Metanephros (tissue), 1 donor: ENCODE results near the gene SLC17A3. TPM values are rescaled to one million over a fixed set of nuclear protein-coding genes. Genes with fewer than 3 reads are reported as not detected.

ENCODE experiments used
- total RNA-seq: library from RNA; depleted of rRNA; stranded (reverse); fragments of >200 nt; gene quantifications from one replicate; pipeline ENCODE4 v1.2.3, GENCODE V29; 2014

The SLC17A3 gene
- 0.12 TPM for total RNA-seq

DNA sequence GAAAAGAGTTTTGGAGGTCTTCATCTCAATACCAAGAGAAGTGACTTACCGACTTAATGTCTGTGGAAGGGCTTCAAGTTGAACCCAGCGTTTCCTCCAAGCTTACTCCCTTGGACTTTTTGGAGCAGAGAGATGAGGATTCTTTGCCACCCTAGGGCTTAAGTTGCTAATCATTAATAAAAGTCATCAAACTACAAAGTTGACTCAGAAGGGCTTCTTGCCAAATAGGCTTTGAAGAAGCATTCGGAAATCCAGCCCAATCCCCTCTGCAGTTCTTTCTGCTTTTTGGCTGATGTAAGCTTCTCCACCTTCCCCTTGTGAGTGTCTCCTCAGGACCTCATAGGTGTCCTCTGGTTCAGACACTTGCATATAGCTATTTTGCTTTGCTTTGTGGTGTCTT lies at the start of gene SLC17A3:
Gene SLC17A3, minus strand, starts transcription at position 126 of the 400 bp plus-strand sequence. CDS start 5,856 bp downstream, outside the sequence.

GRCh38 chr6:25831532-25832306 lies 42.3 kb downstream of the SLC17A3 start, which contains the start of gene SLC17A1:
Gene SLC17A1, minus strand, starts transcription at chr6:25832052. Its CDS starts 1,495 bp downstream, at chr6:25830557.

Other genes with a start within 250 kb of the SLC17A3 start
- gene SCGN, start 222.0 kb downstream of the SLC17A3 start, total RNA-seq: 0.35 TPM
- 0.23 TPM for gene SLC17A4, start 119.5 kb downstream of the SLC17A3 start, total RNA-seq
- gene SLC17A1, start 42.2 kb downstream of the SLC17A3 start, total RNA-seq: 14.0 TPM
- gene SLC17A2, start 56.4 kb upstream of the SLC17A3 start, total RNA-seq: 0.58 TPM
- gene TRIM38, start 88.6 kb upstream of the SLC17A3 start, total RNA-seq: 12.7 TPM
- 9.3 TPM for gene HFE, start 213.2 kb upstream of the SLC17A3 start, total RNA-seq